22Rv1 (cell line): ENCODE measurements around the gene ZNF654.

Experiments
- ZFX ChIP-seq: fragments of 450-650 bp; IDR thresholded peaks from 2 replicates; pipeline ENCODE4 v1.6.1; 2017; ENCODE audit warnings: antibody characterized with exemption, borderline replicate concordance
- TF ChIP-seq, protein P1 (sequence below): fragments of 450-650 bp; IDR thresholded peaks from 2 replicates; pipeline ENCODE4 v1.5.1; 2017; ENCODE audit warnings: mild to moderate bottlenecking

DNA sequence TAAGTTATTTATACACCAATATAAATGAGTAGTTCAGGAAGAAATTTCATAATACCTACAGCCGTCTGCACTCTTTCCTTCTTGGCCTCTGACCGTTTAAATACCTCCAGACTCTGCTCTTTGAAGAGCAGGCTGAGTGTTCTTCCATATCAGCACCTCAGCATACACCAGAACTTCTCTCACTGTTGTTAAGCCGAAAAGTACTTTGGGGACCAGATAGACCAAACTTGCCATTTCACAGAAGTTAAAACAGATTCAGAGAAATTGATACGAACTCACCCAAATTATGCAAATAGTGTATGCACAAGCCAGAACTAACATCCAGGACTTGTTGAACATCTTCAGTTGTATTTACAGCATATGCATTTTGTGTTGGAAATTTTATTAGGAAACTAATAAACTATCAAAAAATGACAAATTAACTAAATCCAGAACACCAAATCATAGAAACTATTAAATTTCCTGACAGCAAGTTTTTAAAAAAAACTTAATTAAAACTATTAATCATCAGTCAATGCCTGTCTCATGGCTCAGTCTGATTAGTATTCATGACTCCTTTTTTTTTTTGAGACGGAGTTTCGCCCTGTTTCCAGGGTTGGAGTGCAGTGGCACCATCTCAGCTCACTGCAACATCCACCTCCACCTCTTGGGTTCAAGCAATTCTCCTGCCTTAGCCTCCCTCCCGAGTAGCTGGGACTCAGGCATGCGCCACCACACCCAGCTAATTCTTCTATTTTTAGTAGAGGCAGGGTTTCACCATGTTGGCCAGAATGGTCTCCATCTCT is 24.4 kb upstream of the ZNF654 start:
- TF ChIP-seq, protein P1, sequence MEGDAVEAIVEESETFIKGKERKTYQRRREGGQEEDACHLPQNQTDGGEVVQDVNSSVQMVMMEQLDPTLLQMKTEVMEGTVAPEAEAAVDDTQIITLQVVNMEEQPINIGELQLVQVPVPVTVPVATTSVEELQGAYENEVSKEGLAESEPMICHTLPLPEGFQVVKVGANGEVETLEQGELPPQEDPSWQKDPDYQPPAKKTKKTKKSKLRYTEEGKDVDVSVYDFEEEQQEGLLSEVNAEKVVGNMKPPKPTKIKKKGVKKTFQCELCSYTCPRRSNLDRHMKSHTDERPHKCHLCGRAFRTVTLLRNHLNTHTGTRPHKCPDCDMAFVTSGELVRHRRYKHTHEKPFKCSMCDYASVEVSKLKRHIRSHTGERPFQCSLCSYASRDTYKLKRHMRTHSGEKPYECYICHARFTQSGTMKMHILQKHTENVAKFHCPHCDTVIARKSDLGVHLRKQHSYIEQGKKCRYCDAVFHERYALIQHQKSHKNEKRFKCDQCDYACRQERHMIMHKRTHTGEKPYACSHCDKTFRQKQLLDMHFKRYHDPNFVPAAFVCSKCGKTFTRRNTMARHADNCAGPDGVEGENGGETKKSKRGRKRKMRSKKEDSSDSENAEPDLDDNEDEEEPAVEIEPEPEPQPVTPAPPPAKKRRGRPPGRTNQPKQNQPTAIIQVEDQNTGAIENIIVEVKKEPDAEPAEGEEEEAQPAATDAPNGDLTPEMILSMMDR: no peak
- TF ChIP-seq ZFX: no peak
